ENCODE data around the gene ABCD3.
"Not testable (repeated sequence)": the region's sequence is repeated elsewhere in the genome, so short reads cannot be mapped to it uniquely, and the experiment has no call there.

Gene ABCD3

DNA sequence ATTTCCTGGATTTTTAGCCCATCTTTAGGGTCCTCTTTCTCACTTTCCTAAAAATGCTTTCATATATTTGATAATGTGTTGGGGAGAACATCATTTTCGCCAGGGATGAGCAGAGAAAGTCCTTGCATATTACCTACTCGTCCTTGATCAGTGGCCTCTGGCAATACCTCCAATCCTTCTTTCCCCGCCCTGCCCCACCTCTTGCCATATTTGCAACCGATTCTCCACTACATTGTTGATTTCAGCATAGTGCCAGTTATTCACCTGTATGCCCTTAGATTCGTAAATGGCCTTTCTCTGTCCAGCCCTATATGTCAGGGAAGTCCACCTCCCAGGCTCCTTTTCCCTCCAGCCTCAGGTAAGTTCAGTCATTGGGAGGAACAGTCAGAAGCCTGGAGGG lies 136.9 kb downstream of the ABCD3 start:
- TF ChIP-seq JUND (IDR thresholded peaks at IDR 0.05; ENCODE audit: low read depth) = no peak
- DNase-seq (ENCODE audit: low read depth in 1 of 2, low spot score in 1 of 2) = no peak
- in situ Hi-C loops (cut with HindIII; ENCODE audit: low pct_unique_long_range_greater_than_20kb, low sequenced_read_pairs) = no loop called here

DNA sequence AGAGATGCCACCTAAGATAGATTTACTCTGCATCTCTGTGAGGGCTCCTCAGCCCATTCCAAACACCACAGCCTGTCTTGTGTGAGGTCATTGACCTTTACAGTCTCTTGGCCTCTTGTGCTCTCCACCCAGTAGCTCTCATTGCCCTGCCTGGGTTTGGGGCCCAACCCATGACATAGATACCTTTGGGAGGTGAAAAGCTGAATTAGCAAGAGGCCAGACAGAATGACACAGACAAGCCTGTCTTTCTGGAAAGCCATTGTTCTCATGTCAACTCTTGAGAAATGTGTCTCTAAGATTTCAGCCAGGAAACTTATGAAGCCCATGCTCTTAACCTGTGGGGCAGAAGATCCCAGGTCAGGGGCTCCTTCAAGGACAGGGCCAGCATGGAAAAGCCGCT lies 141.7 kb downstream of the ABCD3 start:
- in situ Hi-C loops (cut with HindIII; ENCODE audit: low pct_unique_long_range_greater_than_20kb, low sequenced_read_pairs) = no loop called here
- no peak for DNase-seq (ENCODE audit: low read depth in 1 of 2, low spot score in 1 of 2)
- TF ChIP-seq JUND (IDR thresholded peaks at IDR 0.05; ENCODE audit: low read depth) = no peak

DNA sequence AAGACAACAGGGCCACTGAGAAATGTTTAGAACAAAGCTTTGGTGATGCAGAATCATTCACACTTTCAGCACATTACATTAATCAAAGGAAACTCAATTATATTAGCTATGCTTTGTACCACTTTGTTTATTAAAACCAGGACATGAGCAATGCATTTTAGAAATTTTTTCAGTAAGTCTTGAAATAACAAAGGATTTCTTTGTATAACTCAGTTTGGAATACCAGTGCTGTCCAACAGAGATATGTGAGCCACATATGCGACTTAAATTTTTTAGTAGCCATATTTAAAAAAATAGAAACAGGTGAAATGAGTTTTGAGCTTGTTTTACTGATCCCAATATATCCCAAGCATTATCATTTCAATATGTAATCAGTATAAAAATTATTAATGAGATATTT lies 142.1 kb downstream of the ABCD3 start:
- TF ChIP-seq JUND (IDR thresholded peaks at IDR 0.05; ENCODE audit: low read depth) = no peak

DNA sequence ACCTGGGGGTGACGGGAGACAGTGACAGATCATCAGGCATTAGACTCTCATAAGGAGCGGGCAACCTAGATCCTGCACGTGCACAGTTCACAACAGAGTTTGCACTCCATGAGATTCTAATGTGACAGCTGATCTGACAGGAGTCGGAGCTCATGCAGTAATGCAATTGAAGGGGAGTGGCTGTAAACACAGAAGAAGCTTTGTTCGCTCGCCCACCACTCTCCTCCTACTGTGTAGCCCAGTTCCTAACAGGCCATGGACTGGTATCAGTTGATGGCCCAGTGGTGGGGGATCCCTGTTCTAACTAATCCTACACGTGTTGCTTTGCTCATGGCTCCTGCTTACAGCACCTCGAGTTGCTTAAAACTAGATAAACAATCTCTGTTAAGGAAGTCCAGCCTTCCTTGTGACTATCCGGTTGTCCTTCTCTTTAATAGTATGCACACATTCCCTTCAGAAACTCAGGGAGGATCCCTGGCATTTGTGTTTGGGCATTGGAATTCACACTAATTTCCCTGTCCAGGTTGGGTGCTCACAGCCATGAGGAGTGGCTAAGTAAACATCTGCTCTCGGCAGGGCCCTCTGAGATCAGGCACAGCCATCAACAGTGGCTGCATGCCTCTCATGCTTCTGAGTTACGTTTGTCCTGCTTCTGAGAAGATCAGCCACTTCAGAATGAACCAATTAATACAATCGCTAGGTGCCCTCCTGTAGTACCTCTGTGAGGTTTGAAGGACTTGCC lies 144.5 kb downstream of the ABCD3 start:
- no peak for TF ChIP-seq JUND (IDR thresholded peaks at IDR 0.05; ENCODE audit: low read depth)
- DNase-seq (ENCODE audit: low read depth in 1 of 2, low spot score in 1 of 2) = peak in 1 of 2 experiments; percentile 30
- in situ Hi-C loops (cut with HindIII; ENCODE audit: low pct_unique_long_range_greater_than_20kb, low sequenced_read_pairs) = no loop called here

More for the DNA sequence above, 142.1 kb downstream of the ABCD3 start:
- in situ Hi-C loops (cut with HindIII; ENCODE audit: low pct_unique_long_range_greater_than_20kb, low sequenced_read_pairs) = no loop called here
- no peak for DNase-seq (ENCODE audit: low read depth in 1 of 2, low spot score in 1 of 2)

DNA sequence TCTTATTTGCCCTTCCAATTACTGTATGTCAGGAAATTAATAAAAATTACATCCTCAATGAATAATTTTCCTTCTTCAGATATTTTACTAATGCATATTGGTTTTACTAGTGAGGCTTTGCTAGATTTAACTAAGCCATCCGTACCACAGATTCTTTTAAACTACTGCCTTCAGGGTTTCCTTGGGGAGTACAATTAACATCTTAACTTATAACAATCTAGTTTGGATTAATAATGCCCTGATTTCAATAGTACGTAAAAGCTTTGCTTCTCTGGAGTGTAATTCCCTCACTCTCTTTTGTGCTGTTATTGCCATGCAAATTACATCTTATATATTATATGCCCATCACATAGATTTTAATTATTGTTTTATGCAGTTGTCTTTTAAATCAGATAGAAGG lies 147.7 kb downstream of the ABCD3 start:
- in situ Hi-C loops (cut with HindIII; ENCODE audit: low pct_unique_long_range_greater_than_20kb, low sequenced_read_pairs) = no loop called here
- DNase-seq (ENCODE audit: low read depth in 1 of 2, low spot score in 1 of 2) = no peak
- TF ChIP-seq JUND (IDR thresholded peaks at IDR 0.05; ENCODE audit: low read depth) = no peak

DNA sequence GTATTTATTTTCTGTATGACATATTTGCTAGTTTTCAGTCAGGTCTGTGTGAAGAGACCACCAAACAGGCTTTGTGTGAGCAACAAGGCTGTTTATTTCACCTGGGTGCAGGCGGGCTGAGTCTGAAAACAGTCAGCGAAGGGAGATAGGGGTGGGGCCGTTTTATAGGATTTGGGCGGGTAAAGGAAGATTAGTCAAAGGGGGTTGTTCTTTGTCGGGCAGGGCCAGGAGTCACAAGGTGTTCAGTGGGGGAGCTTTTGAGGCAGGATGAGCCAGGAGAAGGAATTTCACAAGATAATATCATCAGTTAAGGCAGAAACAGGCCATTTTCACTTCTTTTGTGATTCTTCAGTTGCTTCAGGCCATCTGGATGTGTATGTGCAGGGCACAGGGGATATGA lies 148.2 kb downstream of the ABCD3 start:
- in situ Hi-C loops (cut with HindIII; ENCODE audit: low pct_unique_long_range_greater_than_20kb, low sequenced_read_pairs); DNase-seq (ENCODE audit: low read depth in 1 of 2, low spot score in 1 of 2): not testable (repeated sequence)

DNA sequence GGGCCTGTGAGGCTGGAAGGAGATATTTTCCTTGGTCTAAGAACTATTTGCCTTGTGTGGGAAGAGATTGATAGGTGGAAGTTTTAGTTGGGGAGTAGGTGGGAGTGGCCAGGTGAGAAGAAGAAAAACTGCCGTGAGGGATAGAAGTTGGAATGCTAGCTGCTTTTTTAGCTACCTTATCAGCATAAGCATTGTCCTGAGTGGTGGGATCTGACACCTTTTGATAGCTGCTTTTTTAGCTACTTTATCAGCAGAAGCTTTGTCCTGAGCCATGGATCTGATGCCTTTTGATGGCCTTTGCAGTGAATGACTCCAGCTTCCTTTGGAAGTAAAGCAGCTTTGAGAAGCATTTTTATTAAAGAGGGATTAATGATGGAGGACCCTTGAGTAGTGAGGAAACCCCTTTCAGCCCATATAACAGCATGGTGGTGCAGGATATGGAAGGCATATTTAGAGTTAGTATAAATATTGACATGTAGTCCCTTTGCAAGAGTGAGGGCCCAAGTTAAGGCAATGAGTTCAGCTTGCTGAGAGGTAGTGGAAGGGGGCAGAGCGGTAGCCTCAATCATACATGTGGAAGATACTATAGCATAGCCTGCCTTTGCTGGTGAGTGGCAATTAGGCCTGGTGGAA lies 149.9 kb downstream of the ABCD3 start:
- DNase-seq (ENCODE audit: low read depth in 1 of 2, low spot score in 1 of 2); in situ Hi-C loops (cut with HindIII; ENCODE audit: low pct_unique_long_range_greater_than_20kb, low sequenced_read_pairs): not testable (repeated sequence)

Measured in T47D (cell line).